Measurements from ENCODE around the gene TBC1D19.
A peak's percentile ranks its signal among the peaks of the same experiment; 100 is the strongest.

Gene TBC1D19

DNA sequence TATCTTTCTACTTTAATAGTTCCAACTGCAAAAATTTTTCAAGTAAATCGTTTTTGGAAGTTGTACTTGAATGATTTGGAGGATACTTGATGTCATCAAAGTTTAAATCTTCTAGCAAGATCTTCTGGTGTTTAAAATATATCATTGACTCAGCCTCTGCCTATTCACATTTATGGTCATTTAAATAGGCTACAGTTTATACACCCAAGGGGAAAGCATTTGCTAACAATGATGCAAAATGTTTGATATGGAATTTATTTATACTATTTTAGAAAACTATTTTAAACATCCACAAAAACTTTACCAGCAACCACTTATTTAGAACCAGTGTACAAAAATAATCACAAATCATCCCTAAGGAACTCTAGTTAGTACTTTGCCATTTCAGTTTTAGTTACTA lies 153.5 kb downstream of the TBC1D19 start:
- no peak for DNase-seq

DNA sequence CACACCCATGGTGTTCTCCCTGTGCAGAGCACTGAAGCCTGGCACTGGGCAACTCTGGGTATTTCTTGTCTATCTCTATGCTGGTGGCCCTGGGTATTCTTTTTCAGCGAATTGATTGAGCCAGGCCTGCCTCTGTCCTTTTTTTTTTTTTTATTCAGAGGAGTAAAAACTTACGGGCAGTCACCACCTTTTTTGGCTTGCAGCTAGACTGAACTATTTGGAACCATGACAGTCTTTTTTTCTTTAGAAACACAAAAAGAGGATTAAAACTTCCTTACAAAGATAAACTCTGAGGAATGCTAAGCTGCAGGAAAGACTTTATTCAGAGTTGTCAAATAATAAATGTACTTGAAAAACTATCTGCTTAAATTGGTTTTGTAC lies 157.6 kb downstream of the TBC1D19 start:
- DNase-seq = no peak

DNA sequence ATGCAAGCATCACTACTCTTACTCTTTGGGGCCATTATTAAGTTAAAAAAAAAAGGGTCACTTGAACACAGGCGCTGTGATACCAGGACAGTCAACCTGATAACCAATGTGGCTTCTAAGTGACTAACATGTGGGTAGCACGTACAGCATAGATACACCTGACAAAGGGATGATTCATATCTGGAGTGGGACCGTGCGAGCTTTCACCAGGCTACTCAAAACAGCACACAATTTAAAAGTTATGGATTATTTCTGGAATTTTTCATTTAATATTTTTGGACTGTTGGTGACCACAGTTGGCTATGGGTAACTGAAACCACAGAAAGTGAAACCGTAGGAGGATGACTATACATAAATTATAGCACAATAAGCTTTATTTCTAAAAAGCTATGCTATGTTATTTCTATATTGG lies 162.9 kb downstream of the TBC1D19 start:
- no peak for DNase-seq

DNA sequence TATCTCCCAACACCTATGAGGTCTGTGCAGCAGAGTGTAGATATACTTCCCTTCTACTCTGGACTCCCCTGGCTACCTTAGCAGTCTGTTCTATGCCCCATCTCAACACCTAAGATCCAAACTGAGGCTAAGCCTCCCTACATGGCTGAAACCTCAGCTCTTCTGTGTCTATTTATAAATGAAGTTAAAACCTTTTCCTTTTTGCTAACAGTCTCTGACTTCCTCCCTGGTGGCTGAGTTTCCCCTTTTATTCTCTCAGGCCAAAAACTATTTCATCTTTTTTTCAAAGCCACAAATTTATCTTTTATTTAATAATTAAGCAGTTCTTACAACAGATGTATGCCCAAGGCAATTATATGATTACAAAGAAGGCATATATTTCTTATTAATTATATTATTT lies 164.9 kb downstream of the TBC1D19 start:
- DNase-seq = no peak

DNA sequence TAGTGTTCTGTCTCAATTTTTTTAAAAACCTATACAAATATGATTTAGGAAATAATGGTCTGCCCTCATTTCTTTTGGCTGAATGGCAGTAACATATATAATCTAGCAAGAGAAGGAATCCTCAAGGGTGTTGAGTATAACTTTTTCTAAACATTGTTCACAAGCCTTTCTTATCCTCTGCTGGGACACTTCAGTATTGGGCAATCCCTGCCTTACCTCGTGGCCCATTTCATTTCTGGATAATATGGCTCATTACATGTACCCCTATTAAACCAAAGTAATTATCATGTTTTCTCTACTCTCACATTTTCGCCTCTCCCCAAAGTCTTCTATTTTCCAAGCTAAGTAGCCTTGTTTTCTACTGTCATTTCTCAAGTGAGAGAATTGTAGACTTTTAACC lies 166.0 kb downstream of the TBC1D19 start:
- no peak for DNase-seq

DNA sequence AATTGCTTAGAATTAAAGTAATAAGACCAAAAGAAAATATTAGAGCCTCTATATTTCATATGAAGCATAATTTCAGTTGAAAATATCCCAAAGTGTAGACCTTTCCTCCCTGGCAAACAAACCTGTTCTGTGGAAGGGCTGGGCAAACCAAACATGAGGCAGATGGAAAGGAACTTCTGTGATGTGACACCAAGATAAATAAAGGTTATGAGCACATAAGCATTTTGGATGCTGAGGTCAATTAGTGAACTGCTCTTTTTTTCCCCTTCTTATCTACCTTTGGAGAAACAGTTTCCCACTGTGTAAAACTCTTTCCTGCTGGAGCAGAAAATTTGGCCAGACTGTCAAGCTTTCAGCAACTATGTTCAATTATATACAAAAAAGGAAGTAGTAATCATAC lies 167.1 kb downstream of the TBC1D19 start:
- peak; percentile 45 for DNase-seq

DNA sequence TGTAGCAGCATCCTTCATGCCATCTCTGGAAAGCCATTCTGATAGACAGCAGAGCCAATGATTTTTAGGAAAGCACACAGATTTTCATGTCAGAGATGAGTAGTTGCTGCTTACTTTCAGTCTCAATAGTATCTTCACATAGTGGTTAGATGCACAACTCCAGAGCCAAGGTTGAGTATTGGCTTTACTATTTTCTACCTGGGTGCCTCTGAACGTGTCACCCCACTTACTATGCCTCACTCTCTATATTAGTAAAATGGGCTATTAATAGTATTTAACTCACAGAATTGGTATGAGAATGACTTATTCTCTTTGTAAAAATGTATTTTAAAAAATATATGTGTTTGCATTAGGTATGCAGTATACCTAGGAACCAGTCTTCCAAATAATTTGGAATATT lies 168.0 kb downstream of the TBC1D19 start:
- no peak for DNase-seq

DNA sequence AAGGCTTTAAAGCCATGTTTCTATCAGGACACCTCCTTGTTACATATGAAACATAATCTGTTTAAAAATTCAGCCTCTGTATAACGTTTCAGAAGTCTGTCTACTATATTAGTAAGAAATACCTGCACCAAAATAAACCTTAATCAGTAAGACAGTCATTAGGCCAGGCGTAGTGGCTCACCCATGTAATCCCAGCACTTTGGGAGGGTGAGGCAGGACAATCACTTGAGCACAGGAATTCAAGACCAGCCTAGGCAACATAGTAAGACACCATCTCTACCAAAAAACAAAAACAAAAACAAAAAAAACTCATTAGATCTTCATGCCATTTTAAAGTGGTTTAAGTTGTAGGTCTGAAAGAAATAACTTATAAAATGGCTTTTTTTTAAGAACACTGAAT lies 169.3 kb downstream of the TBC1D19 start:
- DNase-seq = no peak

DNA sequence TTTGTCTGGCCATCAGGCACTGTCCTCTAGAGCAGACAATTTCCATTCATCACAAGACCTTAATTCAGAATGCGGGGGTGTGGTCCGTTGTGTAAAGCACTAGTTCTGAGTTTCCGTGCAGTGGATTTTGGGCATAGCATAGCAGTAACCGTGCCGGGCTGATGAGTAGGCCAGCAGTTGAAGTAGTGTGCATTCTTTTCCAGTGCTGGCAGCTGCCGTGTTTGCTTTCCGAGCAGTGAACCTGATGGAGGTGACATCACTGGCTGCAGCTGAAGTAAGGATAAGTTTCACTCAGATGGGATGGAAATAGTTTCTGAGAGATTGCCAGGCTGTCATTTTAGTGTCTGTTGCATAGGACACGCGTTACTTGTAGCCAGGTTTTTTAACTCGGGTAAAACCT lies 169.7 kb downstream of the TBC1D19 start:
- peak; percentile 30 for DNase-seq

DNA sequence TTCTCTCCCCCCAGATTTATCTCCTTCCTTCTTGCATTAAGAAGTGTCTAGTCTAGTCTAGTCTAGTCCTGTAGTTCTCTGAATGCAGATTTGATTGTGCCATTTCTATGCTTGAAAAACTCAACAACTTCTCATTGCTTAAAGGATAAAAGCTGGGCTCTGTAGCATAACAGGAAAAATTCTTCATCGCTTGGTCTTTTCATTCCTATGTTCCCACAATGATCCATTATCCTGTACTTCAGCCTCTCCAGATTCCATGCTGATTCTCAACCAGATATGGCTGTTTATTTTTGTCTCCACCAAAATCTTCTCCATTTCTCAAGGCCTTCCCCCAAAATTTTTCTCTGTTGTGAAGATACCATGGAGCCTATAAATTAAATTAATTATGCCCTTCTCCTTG lies 173.9 kb downstream of the TBC1D19 start:
- DNase-seq = no peak

DNA sequence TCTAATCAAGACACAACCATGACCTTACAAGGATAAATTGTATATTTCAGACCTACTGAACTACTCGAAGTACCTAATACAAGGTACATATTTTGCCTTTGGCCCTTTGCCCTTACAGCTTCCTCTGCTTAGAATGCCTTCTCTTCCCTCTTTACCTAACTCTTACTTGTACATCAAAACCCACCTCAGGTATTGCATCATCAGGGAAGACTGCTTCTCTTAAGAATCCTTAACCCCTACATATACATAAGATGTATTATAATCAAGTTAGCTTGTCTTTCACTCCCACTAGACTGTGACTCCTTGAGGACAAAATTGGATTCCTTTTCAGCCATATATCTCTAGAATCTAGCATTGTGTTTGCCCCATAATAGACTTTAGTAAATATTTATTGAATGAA lies 175.0 kb downstream of the TBC1D19 start:
- DNase-seq = no peak

DNA sequence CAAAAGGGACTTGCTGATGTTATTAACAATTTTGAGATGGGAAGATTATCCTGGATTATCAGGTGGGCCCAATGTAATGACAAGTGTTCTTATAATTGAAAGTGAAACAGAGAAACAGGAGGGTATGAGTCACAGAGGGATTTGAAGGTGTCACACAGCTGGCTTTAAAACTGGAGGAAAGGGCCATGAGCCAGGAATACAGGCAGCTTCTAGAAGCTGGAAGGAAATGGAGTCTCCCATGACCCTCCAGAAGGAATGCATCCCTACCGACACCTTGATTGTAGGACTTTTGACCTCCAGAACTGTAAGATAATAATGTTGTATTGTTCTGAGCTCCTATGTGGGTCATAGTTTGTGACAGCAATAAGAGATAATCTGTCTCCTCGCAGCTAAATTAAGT lies 178.8 kb downstream of the TBC1D19 start:
- no peak for DNase-seq

DNA sequence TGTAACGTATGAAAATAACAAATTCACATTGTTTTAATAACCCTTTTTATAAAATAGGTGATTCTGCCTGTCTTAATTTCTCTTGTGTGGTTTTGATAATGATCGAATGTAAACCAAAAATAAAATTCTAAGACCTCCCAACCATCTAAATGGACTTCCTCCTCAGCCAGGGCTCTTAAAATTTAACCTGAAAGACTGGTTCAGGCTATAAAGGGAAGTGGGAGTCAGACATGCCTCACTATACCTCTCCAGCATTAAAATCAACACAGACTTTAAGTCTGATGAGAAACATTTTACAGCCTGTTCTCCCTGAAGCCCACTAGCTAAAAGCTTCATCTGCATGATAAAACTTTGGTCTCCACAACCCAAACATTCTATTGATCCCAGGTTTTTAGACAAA lies 179.2 kb downstream of the TBC1D19 start:
- DNase-seq = no peak

DNA sequence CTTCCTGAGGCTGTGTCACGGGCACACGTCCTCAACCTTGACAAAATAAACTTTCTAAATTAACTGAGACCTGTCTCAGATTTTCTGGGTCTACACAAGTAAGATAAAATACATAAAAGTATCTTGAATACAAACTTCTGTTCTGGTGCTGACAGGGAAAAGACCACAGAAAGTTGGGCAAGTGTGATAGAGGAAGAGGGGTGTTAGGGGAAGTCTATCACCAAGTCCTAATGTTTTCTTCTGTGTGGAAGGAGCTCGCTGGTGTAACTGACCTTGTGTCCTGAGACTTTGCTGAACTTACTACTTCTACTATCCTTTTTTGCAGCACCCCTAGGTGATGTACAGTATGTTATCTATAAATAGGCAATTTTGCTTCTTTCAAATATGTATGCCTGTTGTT lies 179.8 kb downstream of the TBC1D19 start:
- no peak for DNase-seq

DNA sequence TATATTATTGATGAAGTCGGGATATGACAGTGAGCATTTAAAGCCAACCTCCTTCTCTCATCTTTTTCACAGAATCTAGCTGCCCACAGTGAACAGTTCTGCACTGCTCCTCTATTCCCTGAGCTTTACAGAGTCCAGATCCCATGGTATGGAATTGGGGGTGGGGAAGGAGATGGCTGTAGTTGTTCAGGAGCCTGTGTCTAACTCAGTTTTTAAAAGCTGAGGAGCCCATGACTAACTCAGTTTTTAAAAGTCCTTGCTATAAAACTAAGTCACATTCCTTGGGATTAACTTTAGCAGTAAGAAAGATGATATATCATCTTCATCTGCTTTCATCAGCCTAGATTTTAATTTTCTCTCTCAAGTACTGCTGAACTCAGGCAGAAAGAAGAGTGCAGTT lies 180.3 kb downstream of the TBC1D19 start:
- no peak for DNase-seq

DNA sequence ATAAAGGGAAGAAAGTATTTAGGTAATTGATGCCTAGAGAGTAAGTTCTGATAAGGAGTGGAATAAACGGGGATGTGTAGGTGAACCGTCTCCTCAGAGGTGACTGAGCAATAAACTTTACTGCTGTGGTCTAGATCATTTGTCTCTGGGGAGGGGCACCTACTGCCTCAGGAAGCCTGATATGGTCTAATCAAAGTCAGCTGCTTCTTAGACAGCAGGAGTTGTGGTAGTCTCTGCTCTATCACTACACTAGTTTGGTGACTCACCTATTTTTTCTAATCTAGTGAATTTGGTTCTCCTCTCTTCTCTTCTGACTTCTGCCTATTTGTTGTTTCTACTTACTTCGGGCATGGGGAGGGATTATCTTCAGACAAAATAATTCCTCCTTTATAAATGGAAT lies 181.6 kb downstream of the TBC1D19 start:
- DNase-seq = no peak

DNA sequence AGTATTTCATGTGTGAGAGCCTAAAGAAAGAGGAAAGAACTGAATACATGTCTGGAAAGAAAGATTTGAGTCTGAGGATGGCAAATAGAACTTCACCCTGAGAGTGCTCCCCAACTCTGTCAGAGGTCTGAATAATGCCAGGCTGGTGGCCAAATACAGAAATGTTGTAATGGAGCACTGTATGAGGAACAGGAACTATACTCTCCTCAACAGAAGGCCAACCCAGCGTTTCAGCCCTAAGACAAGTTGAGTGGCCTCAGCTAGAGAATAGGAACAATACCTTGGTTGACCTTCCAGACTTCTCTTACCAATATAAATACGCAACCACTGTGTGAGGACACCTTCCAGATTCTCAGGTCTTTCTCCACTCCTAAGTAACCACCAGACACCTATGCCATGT lies 182.3 kb downstream of the TBC1D19 start:
- DNase-seq = no peak

DNA sequence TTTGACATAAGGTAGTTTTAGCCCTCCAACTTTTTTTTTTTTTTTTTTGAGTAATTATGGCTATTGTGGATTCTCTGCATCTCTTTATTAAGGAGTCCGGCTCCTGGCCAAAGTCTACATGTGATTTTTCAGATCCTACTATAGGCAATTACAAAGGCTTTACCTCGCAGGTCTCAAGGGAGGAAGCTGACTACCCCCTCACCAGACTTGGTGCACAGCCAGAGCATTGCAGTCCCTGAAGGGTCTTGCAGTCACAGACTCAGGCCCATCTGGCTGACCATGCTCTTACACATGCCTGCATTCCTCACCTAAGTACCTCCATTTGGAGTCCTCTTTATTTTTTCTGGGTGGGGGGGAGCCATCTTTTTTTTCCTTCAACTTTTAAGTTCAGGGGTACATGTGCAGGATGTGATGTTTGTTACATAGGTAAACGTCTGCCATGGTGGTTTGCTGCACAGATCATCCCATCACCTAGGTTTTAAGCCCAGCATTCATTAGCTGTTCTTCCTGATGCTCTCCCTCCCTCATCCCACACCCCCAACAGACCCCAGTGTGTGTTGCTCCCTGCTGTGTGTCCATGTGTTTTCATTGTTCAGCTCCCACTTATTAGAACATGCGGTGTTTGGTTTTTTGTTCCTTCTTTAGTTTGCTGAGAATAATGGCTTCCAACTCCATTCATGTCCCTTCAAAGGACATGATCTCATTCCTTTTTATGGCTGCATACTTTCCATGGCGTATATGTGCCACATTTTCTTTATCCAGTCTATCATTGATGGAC lies 188.4 kb downstream of the TBC1D19 start:
- peak; percentile 93 for DNase-seq

DNA sequence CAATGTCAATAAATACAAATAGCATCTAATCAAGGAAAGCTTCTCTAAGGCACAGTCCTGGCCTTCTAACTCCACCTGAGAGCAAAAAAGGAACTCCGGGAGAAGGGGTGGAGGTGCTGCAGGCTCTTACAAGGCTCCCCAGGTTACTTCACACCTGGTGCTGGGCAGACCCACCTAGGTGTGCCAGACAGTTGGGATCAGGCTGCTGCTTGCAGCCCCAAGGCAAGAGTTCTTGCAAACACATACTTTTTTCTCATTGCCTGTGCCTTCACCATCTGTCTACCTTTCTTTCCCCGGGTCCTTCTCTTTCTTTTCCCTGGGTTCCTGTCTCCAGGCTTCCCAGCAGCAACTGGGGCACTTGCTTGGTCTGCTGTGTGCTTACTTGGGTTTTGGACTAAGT lies 195.3 kb downstream of the TBC1D19 start:
- peak; percentile 60 for DNase-seq

DNA sequence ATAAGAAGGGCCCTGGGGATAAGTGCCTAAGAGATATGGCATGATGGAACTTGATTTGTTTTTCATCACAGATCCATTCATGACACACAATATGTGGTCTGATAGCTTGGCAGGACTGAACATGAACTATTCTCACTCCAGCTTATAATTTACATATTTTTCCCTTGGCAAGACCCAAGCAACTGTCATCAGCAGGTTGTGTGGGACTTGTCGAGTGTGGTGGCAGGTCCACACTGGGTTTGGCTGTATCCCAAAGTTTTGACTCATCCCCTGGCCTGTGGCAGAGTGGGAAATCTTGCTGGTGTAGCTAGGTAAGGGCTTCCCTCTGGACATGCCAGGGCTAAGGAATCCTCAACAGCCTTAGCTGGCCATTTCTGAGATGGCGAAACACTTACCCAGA lies 195.8 kb downstream of the TBC1D19 start:
- DNase-seq = peak; percentile 38

DNA sequence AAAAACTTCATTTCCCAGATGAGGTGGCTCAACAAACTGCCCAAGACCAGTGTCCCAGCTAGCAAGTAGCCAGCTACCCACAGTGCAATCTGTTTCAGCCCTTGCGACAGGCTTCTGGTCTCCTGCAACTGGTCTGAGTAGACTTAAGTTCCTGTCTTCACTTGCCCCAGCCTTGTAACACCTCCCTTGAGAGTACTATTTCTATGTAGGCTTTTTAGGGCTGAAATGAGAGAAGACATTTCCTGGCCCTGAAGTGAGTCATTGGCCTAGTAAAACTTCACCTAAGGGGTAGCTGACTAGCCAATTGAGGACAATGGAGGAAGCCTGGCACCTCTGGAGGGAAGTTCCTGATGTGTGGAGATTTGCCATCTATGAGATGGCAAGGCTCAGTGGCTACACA lies 196.7 kb downstream of the TBC1D19 start:
- DNase-seq = peak; percentile 3

DNA sequence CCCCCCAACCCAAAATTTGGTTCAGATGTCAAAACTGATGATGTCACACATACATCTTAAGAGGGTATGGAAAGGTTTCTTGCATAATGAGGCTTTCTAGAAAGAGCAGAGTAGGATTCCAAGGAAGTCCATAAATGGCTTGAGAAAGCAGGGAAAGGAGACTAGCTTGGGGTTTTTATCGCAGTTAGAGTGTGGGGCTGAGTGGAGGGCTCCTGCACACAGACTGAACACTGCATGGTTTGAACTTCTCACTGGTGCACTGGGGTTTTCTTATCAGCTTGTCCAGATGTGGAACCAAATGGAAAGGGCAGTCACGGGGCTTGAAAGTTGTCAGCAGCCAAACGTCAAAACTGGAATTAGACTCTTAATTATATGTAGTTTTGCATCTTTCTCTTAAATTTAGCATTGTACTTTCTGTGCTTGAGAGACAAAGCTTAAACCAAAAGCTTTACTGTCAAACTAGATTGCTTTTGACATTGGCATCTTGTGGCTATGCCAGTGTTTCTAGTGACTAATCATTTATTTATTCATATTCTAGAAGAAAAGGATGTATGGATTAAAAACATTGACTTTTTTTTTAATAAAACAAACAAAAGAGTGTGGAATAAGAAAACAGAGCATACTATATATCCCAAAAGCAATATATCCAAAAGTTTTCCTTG lies 198.4 kb downstream of the TBC1D19 start:
- DNase-seq = no peak

DNA sequence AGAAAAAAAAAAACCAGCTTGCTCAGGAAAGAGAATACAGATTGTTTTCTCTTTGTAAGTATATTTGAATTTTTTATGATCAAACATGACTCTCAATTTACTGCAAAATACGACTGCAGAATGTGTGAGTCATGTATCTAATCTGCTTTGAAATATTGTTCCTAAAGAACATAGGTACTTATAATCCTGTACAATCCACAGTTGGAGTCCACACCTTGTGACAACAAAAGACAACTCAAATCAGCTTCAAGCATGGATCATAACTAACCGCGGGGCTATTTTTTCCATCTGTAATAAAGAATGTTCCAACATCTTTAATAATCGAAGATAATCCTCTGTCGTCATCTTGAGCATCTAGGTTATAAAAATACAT lies 198.9 kb downstream of the TBC1D19 start:
- DNase-seq = no peak

DNA sequence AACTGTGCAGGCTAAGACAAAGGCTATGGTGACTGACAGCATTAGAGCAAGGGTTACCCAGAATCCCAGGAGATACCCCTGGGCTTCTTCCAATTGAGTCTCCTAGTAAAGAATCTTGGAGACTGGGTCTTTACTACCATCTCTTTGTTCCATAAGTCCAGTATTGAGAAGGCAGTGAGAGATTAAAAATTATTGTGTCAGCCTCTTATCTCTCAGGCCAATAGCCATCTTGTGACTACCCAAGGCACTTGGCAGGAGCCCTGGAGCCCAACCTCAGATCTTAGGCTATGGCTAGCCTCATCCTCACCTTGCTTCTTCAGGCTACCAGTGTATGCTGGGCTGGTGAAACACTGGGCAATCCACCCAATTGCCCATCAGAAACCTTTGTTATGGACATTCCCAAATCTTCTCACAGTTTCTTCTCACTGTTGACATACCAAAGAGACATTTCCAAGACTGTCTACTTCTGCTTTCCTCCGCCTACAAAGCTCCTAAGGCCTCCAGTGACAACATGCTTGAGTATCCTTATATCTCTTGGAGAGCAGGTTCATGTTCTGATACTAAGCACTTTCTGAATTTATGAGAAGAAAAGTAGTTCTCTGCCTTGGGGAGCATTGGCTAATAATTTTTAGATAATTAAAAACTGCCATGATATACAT lies 200.5 kb downstream of the TBC1D19 start:
- DNase-seq = no peak
